HUES64 (cell line): ENCODE measurements around the gene PCDH8.
"Not testable (repeated sequence)": the region's sequence is repeated elsewhere in the genome, so short reads cannot be mapped to it uniquely, and the experiment has no call there.

Experiments used
- H3K27ac ChIP-seq: 2 replicates; pipeline ENCODE4 v1.7.0; 2013; ENCODE audit warnings: low read depth, low read length, inconsistent platforms
- H3K27me3 ChIP-seq: 2 replicates; pipeline ENCODE4 v1.6.1; 2013; ENCODE audit warnings: mild to moderate bottlenecking, low read length; ENCODE audit not compliant: insufficient read depth
- H3K36me3 ChIP-seq: 2 replicates; pipeline ENCODE4 v1.6.1; 2013; ENCODE audit warnings: mild to moderate bottlenecking, low read length; ENCODE audit not compliant: insufficient read depth
- H3K4me1 ChIP-seq: 2 replicates; pipeline ENCODE4 v1.6.1; 2013; ENCODE audit warnings: mild to moderate bottlenecking, low read length, moderate library complexity; ENCODE audit not compliant: insufficient read depth
- H3K4me3 ChIP-seq: 2 replicates; pipeline ENCODE4 v1.5.1; 2013; ENCODE audit warnings: mild to moderate bottlenecking, low read length, moderate library complexity
- H3K9ac ChIP-seq: 2 replicates; pipeline ENCODE4 v1.6.1; 2013; ENCODE audit warnings: mild to moderate bottlenecking, low read depth, low read length
- H3K9me3 ChIP-seq: 2 replicates; pipeline ENCODE4 v1.6.1; 2013; ENCODE audit warnings: low read depth, low read length; ENCODE audit not compliant: insufficient read depth
- WGBS: fragments of 150-250, 120-280 bp; methylation state at CpG from one replicate; pipeline ENCODE4 v1.1.7; 2013; ENCODE audit warnings: missing lambda C conversion rate; 5-methylcytosine and 5-hydroxymethylcytosine counted together

Gene PCDH8

GRCh38 chr13:52838433-52839107 lies 9.9 kb downstream of the PCDH8 start:
- Histone ChIP-seq H3K4me3 (no peak overlapping the region), H3K27me3 (0 out of 2 replicates have a peak, but pooled peaks cover 2% of the 10 kb centered on the region), H3K4me1 (peaks cover 15% of the 10 kb centered on the region), H3K36me3 (no peaks in the 10 kb centered on the region), H3K9ac (no peak overlapping the region), H3K9me3 (no peaks in the 10 kb centered on the region), H3K27ac (no peak overlapping the region)
- WGBS: 46% methylated on average over 6 of the region's 6 CpGs

DNA sequence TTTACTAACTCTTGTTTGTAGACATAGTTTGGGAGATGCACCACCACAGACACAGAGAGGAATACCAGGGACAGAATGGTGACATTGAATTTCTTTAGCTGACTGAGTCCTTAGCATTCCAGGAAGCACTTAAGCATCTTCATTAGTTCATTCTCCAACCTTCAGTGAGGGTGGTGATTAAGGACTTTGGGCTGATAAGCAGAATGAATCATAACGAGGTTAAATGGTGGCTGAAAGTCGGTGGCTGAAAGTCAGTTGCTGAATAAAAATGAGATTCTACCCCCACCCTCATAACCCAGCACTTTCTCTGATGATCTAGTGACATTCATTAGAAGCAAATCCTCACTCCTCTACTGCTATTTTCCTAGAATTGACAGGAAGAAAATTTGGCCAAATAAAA lies 10.6 kb downstream of the PCDH8 start:
- 75% methylated on average over 2 of the region's 2 CpGs for WGBS

DNA sequence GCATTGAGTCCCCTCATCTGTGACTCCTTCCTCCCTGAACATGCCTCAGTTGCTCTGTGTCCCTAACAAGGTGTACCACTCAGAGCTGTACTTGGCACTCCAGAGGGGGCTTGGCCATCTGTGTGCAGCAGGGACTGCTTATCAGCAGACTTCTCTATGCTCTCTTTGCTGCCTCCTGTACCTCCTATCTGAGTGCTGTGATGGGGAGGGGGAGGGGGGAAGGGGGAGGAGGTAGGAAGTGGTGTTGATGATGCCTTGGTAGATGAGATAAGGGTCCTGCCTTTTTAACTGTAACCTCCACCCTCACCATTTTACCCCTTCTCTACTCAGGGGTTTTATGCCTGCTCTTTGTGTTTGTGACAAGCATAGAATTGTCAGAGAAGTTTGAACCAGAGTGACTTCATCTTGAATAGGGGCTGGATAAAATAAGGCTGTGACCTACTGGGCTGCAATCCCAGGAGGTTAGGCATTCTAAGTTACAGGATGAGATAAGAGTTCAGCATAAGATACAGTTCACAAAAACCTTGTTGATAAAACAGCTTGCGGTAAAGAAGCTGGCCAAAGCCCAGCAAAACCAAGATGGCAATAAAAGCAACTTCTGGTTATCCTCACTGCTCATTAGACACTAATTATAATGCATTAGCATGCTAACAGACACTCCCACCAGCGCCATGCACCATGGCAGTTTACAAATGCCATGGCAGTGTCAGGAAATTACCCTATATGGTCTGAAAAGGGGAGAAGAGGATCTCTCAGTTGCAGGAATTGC lies 13.2 kb downstream of the PCDH8 start:
- 73% methylated on average over 2 of the region's 2 CpGs for WGBS
- H3K36me3 ChIP-seq: no peaks in the 10 kb centered on the region
- H3K27ac ChIP-seq: no peak overlapping the region
- H3K27me3 ChIP-seq: no peaks in the 10 kb centered on the region
- no peak overlapping the region for H3K9ac ChIP-seq
- H3K9me3 ChIP-seq: no peaks in the 10 kb centered on the region
- H3K4me1 ChIP-seq: peaks cover 29% of the 10 kb centered on the region
- no peak overlapping the region for H3K4me3 ChIP-seq

More for the DNA sequence above, 10.6 kb downstream of the PCDH8 start:
- 0 out of 2 replicates have a peak, but pooled peaks cover 2% of the 10 kb centered on the region for H3K27me3 ChIP-seq
- H3K4me3 ChIP-seq: no peak overlapping the region
- no peaks in the 10 kb centered on the region for H3K9me3 ChIP-seq
- H3K36me3 ChIP-seq: no peaks in the 10 kb centered on the region
- no peak overlapping the region for H3K9ac ChIP-seq
- H3K27ac ChIP-seq: no peak overlapping the region
- peaks cover 22% of the 10 kb centered on the region for H3K4me1 ChIP-seq

DNA sequence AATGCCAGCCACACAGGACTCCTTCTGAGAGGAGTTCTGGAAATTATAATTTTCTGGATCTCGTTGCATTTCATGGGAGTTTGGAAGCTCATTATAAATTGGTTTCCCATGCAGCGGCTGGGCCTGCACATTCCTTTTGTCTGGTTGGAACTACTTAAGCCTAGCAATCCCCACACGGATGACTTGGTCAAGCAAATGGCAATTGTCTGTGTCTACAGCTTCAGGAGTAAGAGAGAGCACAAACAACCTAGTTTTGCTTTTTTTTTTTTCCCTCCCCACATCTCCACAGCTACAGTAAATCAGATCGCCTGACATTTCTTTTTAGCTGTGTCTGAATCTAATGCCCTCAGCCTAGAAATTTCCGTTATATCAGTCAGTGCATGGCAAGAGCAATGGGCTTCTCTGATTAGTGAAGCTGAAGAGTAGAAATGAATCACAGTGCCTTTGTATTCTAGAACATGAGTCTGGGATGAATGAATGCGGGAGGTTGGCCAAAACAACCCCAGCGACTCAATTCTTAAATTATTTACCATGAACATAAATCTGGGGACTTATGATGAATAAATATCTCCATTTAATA lies 15.1 kb downstream of the PCDH8 start:
- H3K27me3 ChIP-seq: no peaks in the 10 kb centered on the region
- H3K9ac ChIP-seq: peak overlapping the region; percentile 17; the same call in 1 of the 2 replicates
- H3K4me3 ChIP-seq: no peak overlapping the region
- WGBS: 87% methylated on average over 6 of the region's 7 CpGs
- H3K36me3 ChIP-seq: no peaks in the 10 kb centered on the region
- no peaks in the 10 kb centered on the region for H3K9me3 ChIP-seq
- H3K27ac ChIP-seq: no peak overlapping the region
- H3K4me1 ChIP-seq: peaks cover 22% of the 10 kb centered on the region

- Histone ChIP-seq H3K36me3 (no peaks in the 10 kb centered on the region), H3K4me1 (peaks cover 16% of the 10 kb centered on the region), H3K27me3 (no peaks in the 10 kb centered on the region), H3K4me3 (no peak overlapping the region), H3K9me3 (no peaks in the 10 kb centered on the region), H3K27ac (no peak overlapping the region), H3K9ac (no peak overlapping the region)
- 80% methylated on average over 5 of the region's 5 CpGs for whole genome bisulfite sequencing
Observed at GRCh38 chr13:52832313-52832712, 16.1 kb downstream of the PCDH8 start.

DNA sequence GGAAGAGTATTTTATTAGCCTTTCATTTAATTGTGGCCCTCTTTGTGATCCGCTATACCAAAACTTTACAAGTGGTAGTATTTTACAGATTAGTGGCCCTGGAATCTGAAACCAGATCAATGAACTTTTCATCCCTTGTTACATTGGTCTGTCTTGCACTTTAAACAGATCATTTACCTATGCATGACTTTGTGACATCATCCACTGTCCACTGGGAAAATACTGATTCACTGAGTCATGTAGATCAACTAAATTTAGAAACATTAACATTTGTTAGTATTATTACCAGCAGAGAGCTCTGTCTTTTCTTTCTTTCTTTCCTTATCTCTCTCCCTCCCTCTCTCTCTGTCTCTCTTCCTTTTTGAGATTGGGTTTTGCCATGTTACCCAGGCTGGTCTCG lies 17.5 kb downstream of the PCDH8 start:
- H3K9ac ChIP-seq: no peak overlapping the region
- H3K27ac ChIP-seq: no peak overlapping the region
- H3K27me3 ChIP-seq: no peaks in the 10 kb centered on the region
- WGBS: 85% methylated on average over 2 of the region's 2 CpGs
- H3K36me3 ChIP-seq: no peaks in the 10 kb centered on the region
- no peak overlapping the region for H3K4me3 ChIP-seq
- peaks cover 16% of the 10 kb centered on the region for H3K4me1 ChIP-seq
- H3K9me3 ChIP-seq: peaks cover under 1% of the 10 kb centered on the region; the same call in 1 of the 2 replicates

DNA sequence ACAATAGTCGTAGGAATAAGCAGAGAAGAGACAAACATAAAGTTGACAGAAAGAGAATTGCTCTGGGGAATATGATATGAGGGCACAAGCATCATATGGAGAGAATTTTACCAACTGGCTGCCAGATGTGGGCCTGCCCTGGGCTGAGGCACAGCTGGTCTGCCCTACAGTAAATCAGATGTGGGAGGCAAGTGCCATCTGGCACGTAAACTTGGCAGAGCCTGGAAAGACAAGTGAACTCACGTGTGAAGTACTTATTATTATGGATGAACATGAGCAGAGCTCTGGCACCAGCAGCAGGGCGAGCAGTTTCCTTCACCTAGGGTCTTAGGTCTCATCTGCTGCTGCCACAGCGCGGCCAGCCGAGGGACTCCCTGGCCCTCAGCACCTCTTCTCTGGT lies 20.6 kb downstream of the PCDH8 start:
- Histone ChIP-seq H3K27ac (no peak overlapping the region), H3K4me1 (peaks cover 6% of the 10 kb centered on the region), H3K9ac (no peak overlapping the region), H3K27me3 (no peaks in the 10 kb centered on the region), H3K4me3 (no peak overlapping the region), H3K36me3 (no peaks in the 10 kb centered on the region), H3K9me3 (peaks cover 11% of the 10 kb centered on the region; the same call in 1 of the 2 replicates)
- WGBS: 92% methylated on average over 7 of the region's 7 CpGs

DNA sequence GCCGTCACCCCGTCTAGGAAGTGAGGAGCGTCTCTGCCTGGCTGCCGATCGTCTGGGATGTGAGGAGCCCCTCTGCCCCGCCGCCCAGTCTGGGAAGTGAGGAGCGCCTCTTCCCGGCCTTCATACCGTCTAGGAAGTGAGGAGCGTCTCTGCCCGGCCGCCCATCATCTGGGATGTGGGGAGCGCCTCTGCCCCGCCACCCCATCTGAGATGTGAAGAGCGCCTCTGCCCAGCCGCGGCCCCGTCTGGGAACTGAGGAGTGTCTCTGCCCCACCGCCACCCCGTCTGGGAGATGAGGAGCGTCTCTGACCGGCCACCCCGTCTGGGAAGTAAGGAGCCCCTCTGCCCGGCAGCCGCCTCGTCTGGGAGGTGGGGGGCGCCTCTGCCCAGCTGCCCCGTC lies 30.6 kb downstream of the PCDH8 start:
- not testable (repeated sequence) for H3K9ac ChIP-seq, H3K27ac ChIP-seq, H3K9me3 ChIP-seq, H3K4me1 ChIP-seq, H3K4me3 ChIP-seq, H3K36me3 ChIP-seq, H3K27me3 ChIP-seq
- 95% methylated on average over 27 of the region's 29 CpGs for WGBS

DNA sequence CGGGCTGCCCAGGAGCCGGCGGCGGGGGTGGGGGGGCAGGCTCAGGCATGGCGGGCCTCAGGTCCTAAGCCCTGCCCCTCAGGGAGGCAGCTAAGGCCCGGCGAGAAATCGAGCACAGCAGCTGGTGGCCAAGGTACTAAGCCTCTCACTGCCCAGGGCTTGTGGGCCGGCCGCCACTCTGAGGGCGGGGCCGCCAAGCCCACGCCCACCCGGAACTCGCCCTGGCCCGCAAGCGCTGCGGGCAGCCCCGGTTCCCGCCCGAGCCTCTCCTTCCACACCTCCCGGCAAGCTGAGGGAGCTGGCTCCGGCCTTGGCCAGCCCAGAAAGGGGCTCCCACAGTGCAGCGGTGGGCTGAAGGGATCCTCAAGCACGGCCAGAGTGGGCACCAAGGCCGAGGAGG lies 33.1 kb downstream of the PCDH8 start:
- Histone ChIP-seq H3K36me3 (no peaks in the 10 kb centered on the region), H3K9me3 (peaks cover 9% of the 10 kb centered on the region; the same call in 1 of the 2 replicates), H3K4me1 (no peaks in the 10 kb centered on the region), H3K27ac (no peak overlapping the region), H3K9ac (no peak overlapping the region), H3K27me3 (no peaks in the 10 kb centered on the region), H3K4me3 (no peak overlapping the region)
- WGBS: 96% methylated on average over 26 of the region's 26 CpGs

GRCh38 chr13:52812941-52813340 lies 35.5 kb downstream of the PCDH8 start:
- Histone ChIP-seq H3K9ac (no peak overlapping the region), H3K27ac (no peak overlapping the region), H3K9me3 (peaks cover 9% of the 10 kb centered on the region; the same call in 1 of the 2 replicates), H3K27me3 (no peaks in the 10 kb centered on the region), H3K4me1 (peaks cover 12% of the 10 kb centered on the region), H3K4me3 (no peak overlapping the region), H3K36me3 (no peaks in the 10 kb centered on the region)
- 94% methylated on average over 3 of the region's 3 CpGs for WGBS

DNA sequence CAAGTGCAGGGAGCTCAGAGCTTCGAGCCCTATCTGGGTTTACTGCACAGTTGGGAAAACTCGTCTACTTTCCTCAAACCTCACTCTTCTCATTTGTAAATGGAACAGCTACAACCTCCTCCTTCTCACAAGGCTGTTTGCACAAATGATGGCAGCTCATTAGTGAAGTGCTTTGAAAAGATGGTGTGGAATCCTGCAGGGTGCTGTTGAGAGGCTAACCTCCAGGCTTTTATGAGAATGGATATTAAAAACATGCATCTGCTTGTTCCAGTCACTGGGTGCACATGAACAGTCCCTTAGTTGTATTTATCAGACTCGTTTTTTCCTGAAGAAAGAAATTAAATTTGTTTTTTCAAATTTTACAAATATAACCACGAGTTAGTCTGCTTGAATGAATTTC lies 36.6 kb downstream of the PCDH8 start:
- Histone ChIP-seq H3K36me3 (no peaks in the 10 kb centered on the region), H3K27me3 (no peaks in the 10 kb centered on the region), H3K9me3 (peaks cover 4% of the 10 kb centered on the region; the same call in 1 of the 2 replicates), H3K4me3 (no peak overlapping the region), H3K4me1 (peaks cover 12% of the 10 kb centered on the region), H3K9ac (no peak overlapping the region), H3K27ac (no peak overlapping the region)
- WGBS: 74% methylated on average over 3 of the region's 4 CpGs
